Measurements from ENCODE around the gene NOL11.

DNA sequence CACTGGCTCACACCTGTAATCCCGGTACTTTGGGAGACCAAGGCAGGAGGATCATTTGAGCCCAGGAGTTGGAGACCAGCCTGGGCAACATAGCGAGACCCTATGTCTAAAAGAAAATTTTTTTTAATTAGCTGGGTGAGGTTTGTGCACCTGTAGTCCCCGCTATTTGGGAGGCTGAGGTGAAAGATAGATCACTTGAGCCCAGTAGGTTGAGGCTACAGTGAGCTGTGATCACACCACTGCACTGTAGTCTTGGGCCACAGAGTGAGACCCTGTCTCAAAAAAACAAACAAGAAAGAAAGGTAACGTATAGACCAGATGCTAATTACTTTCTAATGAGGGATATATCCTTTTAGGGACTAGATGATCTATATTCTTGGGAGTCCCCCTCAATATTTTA is 8.1 kb downstream of the NOL11 start:
- TF ChIP-seq, protein P1, sequence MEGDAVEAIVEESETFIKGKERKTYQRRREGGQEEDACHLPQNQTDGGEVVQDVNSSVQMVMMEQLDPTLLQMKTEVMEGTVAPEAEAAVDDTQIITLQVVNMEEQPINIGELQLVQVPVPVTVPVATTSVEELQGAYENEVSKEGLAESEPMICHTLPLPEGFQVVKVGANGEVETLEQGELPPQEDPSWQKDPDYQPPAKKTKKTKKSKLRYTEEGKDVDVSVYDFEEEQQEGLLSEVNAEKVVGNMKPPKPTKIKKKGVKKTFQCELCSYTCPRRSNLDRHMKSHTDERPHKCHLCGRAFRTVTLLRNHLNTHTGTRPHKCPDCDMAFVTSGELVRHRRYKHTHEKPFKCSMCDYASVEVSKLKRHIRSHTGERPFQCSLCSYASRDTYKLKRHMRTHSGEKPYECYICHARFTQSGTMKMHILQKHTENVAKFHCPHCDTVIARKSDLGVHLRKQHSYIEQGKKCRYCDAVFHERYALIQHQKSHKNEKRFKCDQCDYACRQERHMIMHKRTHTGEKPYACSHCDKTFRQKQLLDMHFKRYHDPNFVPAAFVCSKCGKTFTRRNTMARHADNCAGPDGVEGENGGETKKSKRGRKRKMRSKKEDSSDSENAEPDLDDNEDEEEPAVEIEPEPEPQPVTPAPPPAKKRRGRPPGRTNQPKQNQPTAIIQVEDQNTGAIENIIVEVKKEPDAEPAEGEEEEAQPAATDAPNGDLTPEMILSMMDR (IDR thresholded peaks at IDR 0.05), result no peak
- no peak for TF ChIP-seq EZH2phosphoT487 (IDR thresholded peaks at IDR 0.05)
